HepG2 (cell line): Measurements from ENCODE around the gene RTP2. TPM values are rescaled to one million over a fixed set of nuclear protein-coding genes. Genes with fewer than 3 reads are reported as not detected.

Experiments
- FOXP1 ChIP-seq, 2 experiments: fragments of 450-650 bp in 1 of 2; IDR thresholded peaks; 2 replicates each; pipeline ENCODE4 v1.6.1; 2017 to 2018; ENCODE audit warnings: antibody characterized with exemption in 1 of 2
- HDAC1 ChIP-seq: sonication (generic); formaldehyde crosslinking; IDR thresholded peaks from 2 replicates; pipeline ENCODE4 v1.5.1; 2020; ENCODE audit warnings: mild to moderate bottlenecking, missing genetic modification reagents
- JDP2 ChIP-seq: sonication (generic); formaldehyde crosslinking; IDR thresholded peaks from 2 replicates; pipeline ENCODE4 v1.8.1; 2022; ENCODE audit warnings: missing genetic modification reagents, borderline replicate concordance
- KDM5A ChIP-seq: fragments of 200-600 bp; sonication (generic); IDR thresholded peaks from 2 replicates; pipeline ENCODE4 v1.7.0; 2018; ENCODE audit warnings: antibody characterized with exemption, mild to moderate bottlenecking, low read length, borderline replicate concordance
- KMT2B ChIP-seq: IDR thresholded peaks from 2 replicates; pipeline ENCODE4 v1.6.1; 2016; ENCODE audit warnings: missing genetic modification reagents, missing compliant biosample characterization
- POLR2G ChIP-seq: fragments of 200-400 bp; formaldehyde crosslinking; IDR thresholded peaks from 2 replicates; pipeline ENCODE4 v1.6.1; 2018; ENCODE audit warnings: mild to moderate bottlenecking, low read depth, low read length, moderate library complexity
- RBAK ChIP-seq: sonication (generic); formaldehyde crosslinking; IDR thresholded peaks from 2 replicates; pipeline ENCODE4 v1.5.1; 2020; ENCODE audit warnings: mild to moderate bottlenecking, missing genetic modification reagents
- SAP130 ChIP-seq: IDR thresholded peaks from 2 replicates; pipeline ENCODE4 v1.6.1; 2016; ENCODE audit warnings: low read depth
- SMYD3 ChIP-seq: sonication (generic); formaldehyde crosslinking; IDR thresholded peaks from 2 replicates; pipeline ENCODE4 v1.8.1; 2023; ENCODE audit warnings: mild to moderate bottlenecking, missing genetic modification reagents
- YEATS4 ChIP-seq: sonication (generic); formaldehyde crosslinking; IDR thresholded peaks from 2 replicates; pipeline ENCODE4 v1.4.0; 2020; ENCODE audit warnings: missing genetic modification reagents, borderline replicate concordance
- ZNF20 ChIP-seq: sonication (generic); formaldehyde crosslinking; IDR thresholded peaks from 2 replicates; pipeline ENCODE4 v1.4.0; 2020; ENCODE audit warnings: mild to moderate bottlenecking, moderate library complexity, missing genetic modification reagents
- ZNF713 ChIP-seq: sonication (generic); formaldehyde crosslinking; IDR thresholded peaks from 2 replicates; pipeline ENCODE4 v1.4.0; 2020; ENCODE audit warnings: mild to moderate bottlenecking, missing genetic modification reagents
- ZNF749 ChIP-seq: sonication (generic); formaldehyde crosslinking; IDR thresholded peaks from 2 replicates; pipeline ENCODE4 v1.8.0; 2022; ENCODE audit warnings: mild to moderate bottlenecking, missing genetic modification reagents, moderate library complexity, borderline replicate concordance
- ZNF792 ChIP-seq: IDR thresholded peaks from 2 replicates; pipeline ENCODE4 v1.6.1; 2016
- polyA plus RNA-seq, 8 experiments: library from polyadenylated mRNA; depleted of rRNA in 3 of 8; stranded (reverse) in 7 of 8; unstranded in 1 of 8; fragments of >200 nt; fragmentation: Illumina TruSeq in 4 of 8; extraction: Trizol in 4 of 8; gene quantifications; 2 replicates each; pipeline versions ENCODE4 v1.2.1 to v1.2.3, GENCODE V29; 2011 to 2016; ENCODE audit warnings: low read depth in 4 of 8, missing spikeins in 1 of 8, mixed read lengths in 1 of 8; ENCODE audit not compliant: insufficient read depth in 1 of 8
- total RNA-seq, 5 experiments: library from RNA; depleted of rRNA; stranded (reverse); fragments of >200 nt; fragmentation: Illumina TruSeq; extraction: Trizol; gene quantifications; 2 replicates each; pipeline ENCODE4 v1.2.3, GENCODE V29; 2016; ENCODE audit warnings: low read depth in 1 of 5
- TF ChIP-seq, protein P1 (sequence below): sonication (generic); formaldehyde crosslinking; IDR thresholded peaks from 2 replicates; pipeline ENCODE4 v1.4.0; 2020; ENCODE audit warnings: mild to moderate bottlenecking, missing genetic modification reagents
- TF ChIP-seq, protein P2 (sequence below): sonication (generic); formaldehyde crosslinking; IDR thresholded peaks from 2 replicates; pipeline ENCODE4 v1.5.0; 2020; ENCODE audit warnings: mild to moderate bottlenecking, missing genetic modification reagents, borderline replicate concordance
- TF ChIP-seq, protein P3 (sequence below): sonication (generic); formaldehyde crosslinking; IDR thresholded peaks from 2 replicates; pipeline ENCODE4 v1.5.1; 2020; ENCODE audit warnings: mild to moderate bottlenecking, moderate library complexity, missing genetic modification reagents
- TF ChIP-seq, protein P4 (sequence below): sonication (generic); formaldehyde crosslinking; IDR thresholded peaks from 2 replicates; pipeline ENCODE4 v1.8.1; 2023; ENCODE audit warnings: mild to moderate bottlenecking, moderate library complexity, missing genetic modification reagents

The RTP2 gene
- total and polyA plus RNA-seq, 2 of the 13 experiments (the other 11 are each of a cell fraction or from before 2014, with no cell fraction given), result not detected

DNA sequence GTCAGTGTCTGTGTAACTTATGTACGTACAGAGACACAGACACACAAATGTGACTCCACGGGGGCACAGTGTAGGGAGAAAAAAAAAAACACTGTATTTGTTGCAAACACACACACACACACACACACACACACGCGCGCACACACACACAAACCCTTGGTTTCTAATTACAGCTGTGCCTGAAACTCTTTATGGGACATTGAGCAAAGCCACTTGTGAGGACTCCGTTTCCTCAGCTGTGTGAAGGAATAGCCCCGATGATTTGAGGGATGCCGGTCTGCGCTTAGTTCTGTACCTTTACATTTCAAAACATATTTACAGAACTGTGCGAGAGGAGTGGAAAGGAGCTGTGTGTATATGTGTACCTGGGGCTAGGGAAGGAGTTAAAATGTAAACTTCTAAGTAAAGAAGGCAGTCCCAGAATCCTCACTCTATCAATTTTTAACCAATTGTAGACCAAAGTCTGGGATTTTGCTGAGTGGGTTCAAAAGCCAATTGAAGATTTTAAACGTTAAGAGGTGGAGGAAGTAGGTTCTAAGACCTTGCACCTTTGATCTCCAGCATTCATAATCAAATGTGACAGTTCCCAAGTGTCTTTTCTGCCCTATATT is 48.3 kb upstream of the RTP2 start (continued):
- TF ChIP-seq, protein P1, sequence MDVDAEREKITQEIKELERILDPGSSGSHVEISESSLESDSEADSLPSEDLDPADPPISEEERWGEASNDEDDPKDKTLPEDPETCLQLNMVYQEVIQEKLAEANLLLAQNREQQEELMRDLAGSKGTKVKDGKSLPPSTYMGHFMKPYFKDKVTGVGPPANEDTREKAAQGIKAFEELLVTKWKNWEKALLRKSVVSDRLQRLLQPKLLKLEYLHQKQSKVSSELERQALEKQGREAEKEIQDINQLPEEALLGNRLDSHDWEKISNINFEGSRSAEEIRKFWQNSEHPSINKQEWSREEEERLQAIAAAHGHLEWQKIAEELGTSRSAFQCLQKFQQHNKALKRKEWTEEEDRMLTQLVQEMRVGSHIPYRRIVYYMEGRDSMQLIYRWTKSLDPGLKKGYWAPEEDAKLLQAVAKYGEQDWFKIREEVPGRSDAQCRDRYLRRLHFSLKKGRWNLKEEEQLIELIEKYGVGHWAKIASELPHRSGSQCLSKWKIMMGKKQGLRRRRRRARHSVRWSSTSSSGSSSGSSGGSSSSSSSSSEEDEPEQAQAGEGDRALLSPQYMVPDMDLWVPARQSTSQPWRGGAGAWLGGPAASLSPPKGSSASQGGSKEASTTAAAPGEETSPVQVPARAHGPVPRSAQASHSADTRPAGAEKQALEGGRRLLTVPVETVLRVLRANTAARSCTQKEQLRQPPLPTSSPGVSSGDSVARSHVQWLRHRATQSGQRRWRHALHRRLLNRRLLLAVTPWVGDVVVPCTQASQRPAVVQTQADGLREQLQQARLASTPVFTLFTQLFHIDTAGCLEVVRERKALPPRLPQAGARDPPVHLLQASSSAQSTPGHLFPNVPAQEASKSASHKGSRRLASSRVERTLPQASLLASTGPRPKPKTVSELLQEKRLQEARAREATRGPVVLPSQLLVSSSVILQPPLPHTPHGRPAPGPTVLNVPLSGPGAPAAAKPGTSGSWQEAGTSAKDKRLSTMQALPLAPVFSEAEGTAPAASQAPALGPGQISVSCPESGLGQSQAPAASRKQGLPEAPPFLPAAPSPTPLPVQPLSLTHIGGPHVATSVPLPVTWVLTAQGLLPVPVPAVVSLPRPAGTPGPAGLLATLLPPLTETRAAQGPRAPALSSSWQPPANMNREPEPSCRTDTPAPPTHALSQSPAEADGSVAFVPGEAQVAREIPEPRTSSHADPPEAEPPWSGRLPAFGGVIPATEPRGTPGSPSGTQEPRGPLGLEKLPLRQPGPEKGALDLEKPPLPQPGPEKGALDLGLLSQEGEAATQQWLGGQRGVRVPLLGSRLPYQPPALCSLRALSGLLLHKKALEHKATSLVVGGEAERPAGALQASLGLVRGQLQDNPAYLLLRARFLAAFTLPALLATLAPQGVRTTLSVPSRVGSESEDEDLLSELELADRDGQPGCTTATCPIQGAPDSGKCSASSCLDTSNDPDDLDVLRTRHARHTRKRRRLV (CRISPR knock-in tag), result 0 out of 2 replicates have a peak, but pooled peaks have one; percentile 36
- TF ChIP-seq JDP2 (CRISPR knock-in tag) (no peak), ZNF749 (CRISPR knock-in tag) (no peak), HDAC1 (peak; percentile 77), KMT2B (no peak), ZNF20 (CRISPR knock-in tag) (no peak), POLR2G (peak; percentile 83), YEATS4 (CRISPR knock-in tag) (peak; percentile 71), SMYD3 (CRISPR knock-in tag) (peak; percentile 33; the same call in 1 of the 2 replicates), ZNF792 (CRISPR knock-in tag) (0 out of 2 replicates have a peak, but pooled peaks have one; percentile 8), RBAK (0 out of 2 replicates have a peak, but pooled peaks have one; percentile 26), ZNF713 (no peak), SAP130 (CRISPR knock-in tag) (peak; percentile 20), FOXP1 (IDR thresholded peaks at IDR 0.05) (peak; percentile 55), FOXP1 (CRISPR knock-in tag; IDR thresholded peaks at IDR 0.05) (peak; percentile 90), KDM5A (peak; percentile 16; the same call in 1 of the 2 replicates)
- TF ChIP-seq, protein P2, sequence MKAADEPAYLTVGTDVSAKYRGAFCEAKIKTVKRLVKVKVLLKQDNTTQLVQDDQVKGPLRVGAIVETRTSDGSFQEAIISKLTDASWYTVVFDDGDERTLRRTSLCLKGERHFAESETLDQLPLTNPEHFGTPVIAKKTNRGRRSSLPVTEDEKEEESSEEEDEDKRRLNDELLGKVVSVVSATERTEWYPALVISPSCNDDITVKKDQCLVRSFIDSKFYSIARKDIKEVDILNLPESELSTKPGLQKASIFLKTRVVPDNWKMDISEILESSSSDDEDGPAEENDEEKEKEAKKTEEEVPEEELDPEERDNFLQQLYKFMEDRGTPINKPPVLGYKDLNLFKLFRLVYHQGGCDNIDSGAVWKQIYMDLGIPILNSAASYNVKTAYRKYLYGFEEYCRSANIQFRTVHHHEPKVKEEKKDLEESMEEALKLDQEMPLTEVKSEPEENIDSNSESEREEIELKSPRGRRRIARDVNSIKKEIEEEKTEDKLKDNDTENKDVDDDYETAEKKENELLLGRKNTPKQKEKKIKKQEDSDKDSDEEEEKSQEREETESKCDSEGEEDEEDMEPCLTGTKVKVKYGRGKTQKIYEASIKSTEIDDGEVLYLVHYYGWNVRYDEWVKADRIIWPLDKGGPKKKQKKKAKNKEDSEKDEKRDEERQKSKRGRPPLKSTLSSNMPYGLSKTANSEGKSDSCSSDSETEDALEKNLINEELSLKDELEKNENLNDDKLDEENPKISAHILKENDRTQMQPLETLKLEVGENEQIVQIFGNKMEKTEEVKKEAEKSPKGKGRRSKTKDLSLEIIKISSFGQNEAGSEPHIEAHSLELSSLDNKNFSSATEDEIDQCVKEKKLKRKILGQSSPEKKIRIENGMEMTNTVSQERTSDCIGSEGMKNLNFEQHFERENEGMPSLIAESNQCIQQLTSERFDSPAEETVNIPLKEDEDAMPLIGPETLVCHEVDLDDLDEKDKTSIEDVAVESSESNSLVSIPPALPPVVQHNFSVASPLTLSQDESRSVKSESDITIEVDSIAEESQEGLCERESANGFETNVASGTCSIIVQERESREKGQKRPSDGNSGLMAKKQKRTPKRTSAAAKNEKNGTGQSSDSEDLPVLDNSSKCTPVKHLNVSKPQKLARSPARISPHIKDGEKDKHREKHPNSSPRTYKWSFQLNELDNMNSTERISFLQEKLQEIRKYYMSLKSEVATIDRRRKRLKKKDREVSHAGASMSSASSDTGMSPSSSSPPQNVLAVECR (CRISPR knock-in tag), result peak; percentile 56; the same call in 1 of the 2 replicates
- TF ChIP-seq, protein P3, sequence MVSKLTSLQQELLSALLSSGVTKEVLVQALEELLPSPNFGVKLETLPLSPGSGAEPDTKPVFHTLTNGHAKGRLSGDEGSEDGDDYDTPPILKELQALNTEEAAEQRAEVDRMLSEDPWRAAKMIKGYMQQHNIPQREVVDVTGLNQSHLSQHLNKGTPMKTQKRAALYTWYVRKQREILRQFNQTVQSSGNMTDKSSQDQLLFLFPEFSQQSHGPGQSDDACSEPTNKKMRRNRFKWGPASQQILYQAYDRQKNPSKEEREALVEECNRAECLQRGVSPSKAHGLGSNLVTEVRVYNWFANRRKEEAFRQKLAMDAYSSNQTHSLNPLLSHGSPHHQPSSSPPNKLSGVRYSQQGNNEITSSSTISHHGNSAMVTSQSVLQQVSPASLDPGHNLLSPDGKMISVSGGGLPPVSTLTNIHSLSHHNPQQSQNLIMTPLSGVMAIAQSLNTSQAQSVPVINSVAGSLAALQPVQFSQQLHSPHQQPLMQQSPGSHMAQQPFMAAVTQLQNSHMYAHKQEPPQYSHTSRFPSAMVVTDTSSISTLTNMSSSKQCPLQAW, result peak; percentile 89
- TF ChIP-seq, protein P4, sequence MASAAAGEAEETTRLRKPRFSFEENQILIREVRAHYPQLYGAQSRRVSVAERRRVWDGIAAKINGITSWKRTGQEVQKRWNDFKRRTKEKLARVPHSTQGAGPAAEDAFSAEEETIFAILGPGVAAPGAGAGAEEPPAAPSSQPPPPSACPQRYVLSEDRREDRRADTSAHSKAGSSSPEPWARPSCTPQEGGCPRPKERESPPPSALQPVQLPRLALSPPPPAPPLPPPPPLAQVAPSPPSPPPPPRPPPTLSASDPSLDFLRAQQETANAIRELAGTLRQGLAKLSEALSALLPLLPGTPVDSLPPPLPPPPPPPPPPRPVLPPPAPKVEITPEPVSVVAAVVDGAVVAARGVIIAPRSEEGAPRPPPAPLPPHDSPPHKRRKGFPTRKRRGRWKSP, result no peak
